HepG2 (cell line): ENCODE data around the gene BTN1A1. TPM values are rescaled to one million over a fixed set of nuclear protein-coding genes. Genes with fewer than 3 reads are reported as not detected.

Experiments used
- ATAC-seq: fragments of 200-7000 bp; cut with Tn5 transposase; 3 replicates; pipeline ENCODE4 v1.9.1; 2020; ENCODE audit warnings: mild to moderate bottlenecking, moderate library complexity
- BruUV-seq: library from RNA; stranded (reverse); fragments of 400-500 nt; replicated peaks from 2 replicates; lab custom pipeline; 2021; lab: Mats Ljungman, UMichigan
- CTCF ChIA-PET: fragments of 300-600 bp; formaldehyde crosslinking; extraction: SDS; loops from one replicate; lab custom pipeline; 2021; ENCODE audit warnings: low total read pairs, inconsistent platforms, low intra/inter-chr PET ratio; lab: Yijun Ruan, JAX
- POLR2A ChIA-PET: fragments of 350-600 bp; sonication (Branson Sonifier 250); formaldehyde crosslinking; loops from one replicate; lab custom pipeline; 2020; ENCODE audit warnings: antibody characterized with exemption, inconsistent platforms; lab: Yijun Ruan, JAX
- DNase-seq: peaks from one replicate; pipeline ENCODE4 v3.0.0-alpha.2; 2015; ENCODE audit warnings: low spot score
- FAIRE-seq: peaks from 3 replicates; lab custom pipeline; 2011; peaks lifted over from hg19 to GRCh38; lab: Jason Lieb, UNC
- H2AFZ ChIP-seq: one replicate; pipeline ENCODE4 v1.6.1; 2011; ENCODE audit warnings: low read length, inconsistent platforms
- H3K27ac ChIP-seq: fragments of 300-600 bp; 3 replicates; pipeline ENCODE4 v1.8.0; 2011; ENCODE audit warnings: mixed run types, mild to moderate bottlenecking, mixed read lengths, low read length, inconsistent platforms; ENCODE audit not compliant: insufficient read depth; ENCODE audit errors: extremely low read length
- H3K27me3 ChIP-seq, 2 experiments: fragments of 200-600 bp in 1 of 2; 2 replicates in 1 of 2; 3 replicates in 1 of 2; pipeline versions ENCODE4 v1.6.0 to v1.8.0; 2011; ENCODE audit warnings: low read length in 2 of 2, mild to moderate bottlenecking in 2 of 2, moderate library complexity in 2 of 2, inconsistent platforms in 1 of 2; ENCODE audit not compliant: insufficient read depth in 2 of 2, control insufficient read depth in 1 of 2
- H3K36me3 ChIP-seq, 2 experiments: fragments of 200-600 bp in 1 of 2; replicated peaks in 1 of 2; 2 replicates in 1 of 2; 3 replicates in 1 of 2; pipeline versions ENCODE4 v1.5.1 to v1.8.0; 2011; ENCODE audit warnings: low read length in 2 of 2, inconsistent platforms in 1 of 2; ENCODE audit not compliant: insufficient read depth in 2 of 2, control insufficient read depth in 1 of 2
- H3K4me1 ChIP-seq: 2 replicates; pipeline ENCODE4 v1.5.1; 2012; ENCODE audit warnings: low read length, inconsistent platforms; ENCODE audit not compliant: insufficient read depth
- H3K4me2 ChIP-seq: 2 replicates; pipeline ENCODE4 v1.6.0; 2011; ENCODE audit warnings: low read depth, low read length, inconsistent platforms
- H3K4me3 ChIP-seq, 3 experiments: fragments of 200-600 bp in 1 of 3; sonication (generic), shearing (Covaris generic) in 1 of 3; replicated peaks in 1 of 3; 2 replicates each; pipeline ENCODE4 v1.5.1; 2011 to 2016; ENCODE audit warnings: low read length in 3 of 3, inconsistent platforms in 2 of 3, low read depth in 2 of 3, mild to moderate bottlenecking in 2 of 3, control low read depth in 1 of 3, mixed read lengths in 1 of 3; ENCODE audit not compliant: insufficient read depth in 1 of 3
- H3K79me2 ChIP-seq: one replicate; pipeline ENCODE4 v1.6.1; 2011; ENCODE audit warnings: low read length, inconsistent platforms; ENCODE audit not compliant: insufficient read depth
- H3K9ac ChIP-seq: 2 replicates; pipeline ENCODE4 v1.6.0; 2011; ENCODE audit warnings: mild to moderate bottlenecking, low read depth, low read length, inconsistent platforms; ENCODE audit not compliant: insufficient read depth
- H3K9me3 ChIP-seq: 2 replicates; pipeline ENCODE4 v1.5.1; 2012; ENCODE audit warnings: mild to moderate bottlenecking, low read length
- H4K20me1 ChIP-seq: 2 replicates; pipeline ENCODE4 v1.6.0; 2011; ENCODE audit warnings: inconsistent platforms, mild to moderate bottlenecking, low read length, moderate library complexity; ENCODE audit not compliant: insufficient read depth
- CEBPG ChIP-seq: IDR thresholded peaks from 2 replicates; pipeline ENCODE4 v1.6.1; 2016
- FOXA3 ChIP-seq: IDR thresholded peaks from 2 replicates; pipeline ENCODE4 v1.6.1; 2016; ENCODE audit warnings: missing genetic modification reagents, missing compliant biosample characterization
- FOXP1 ChIP-seq, 2 experiments: fragments of 450-650 bp in 1 of 2; IDR thresholded peaks; 2 replicates each; pipeline ENCODE4 v1.6.1; 2017 to 2018; ENCODE audit warnings: antibody characterized with exemption in 1 of 2
- GATAD2A ChIP-seq: IDR thresholded peaks from 2 replicates; pipeline ENCODE4 v1.6.1; 2016
- HOXA3 ChIP-seq: sonication (generic); formaldehyde crosslinking; IDR thresholded peaks from 2 replicates; pipeline ENCODE4 v1.5.0; 2020; ENCODE audit warnings: missing genetic modification reagents
- LCORL ChIP-seq, 2 experiments: fragments of 450-650 bp in 1 of 2; sonication (generic) in 1 of 2; formaldehyde crosslinking in 1 of 2; IDR thresholded peaks; 2 replicates each; pipeline versions ENCODE4 v1.5.0 to v1.6.1; 2017 to 2020; ENCODE audit warnings: antibody characterized with exemption in 1 of 2, missing genetic modification reagents in 1 of 2
- PRDM4 ChIP-seq: sonication (generic); formaldehyde crosslinking; IDR thresholded peaks from 2 replicates; pipeline ENCODE4 v1.9.0; 2021; ENCODE audit warnings: missing genetic modification reagents, borderline replicate concordance
- ZMYM3 ChIP-seq: sonication (generic); formaldehyde crosslinking; IDR thresholded peaks from 2 replicates; pipeline ENCODE4 v1.5.1; 2020; ENCODE audit warnings: mild to moderate bottlenecking, missing genetic modification reagents
- ZNF280D ChIP-seq: sonication (generic); formaldehyde crosslinking; IDR thresholded peaks from 2 replicates; pipeline ENCODE4 v1.5.1; 2020; ENCODE audit warnings: mild to moderate bottlenecking, missing genetic modification reagents
- ZSCAN22 ChIP-seq: sonication (generic); formaldehyde crosslinking; IDR thresholded peaks from 2 replicates; pipeline ENCODE4 v1.4.0; 2020; ENCODE audit warnings: mild to moderate bottlenecking, missing genetic modification reagents
- WGBS: methylation state at CpG from one replicate; pipeline ENCODE4 v1.1.6; 2017; ENCODE audit warnings: low lambda C conversion rate; 5-methylcytosine and 5-hydroxymethylcytosine counted together
- in situ Hi-C: cut with HindIII; loops from 2 replicates; pipeline ENCODE4 v1.10.0; 2017; ENCODE audit warnings: low pct_unique_long_range_greater_than_20kb; ENCODE audit not compliant: extremely low pct_ligation_motif_present
- intact Hi-C: fragments of 100-400 bp; cut with micrococcal nuclease; formaldehyde crosslinking; loops from one replicate; pipeline ENCODE4 v1.10.0; 2022; ENCODE audit not compliant: unreplicated experiment
- polyA plus RNA-seq, 8 experiments: library from polyadenylated mRNA; depleted of rRNA in 3 of 8; stranded (reverse) in 7 of 8; unstranded in 1 of 8; fragments of >200 nt; fragmentation: Illumina TruSeq in 4 of 8; extraction: Trizol in 4 of 8; gene quantifications; 2 replicates each; pipeline versions ENCODE4 v1.2.1 to v1.2.3, GENCODE V29; 2011 to 2016; ENCODE audit warnings: low read depth in 4 of 8, missing spikeins in 1 of 8, mixed read lengths in 1 of 8; ENCODE audit not compliant: insufficient read depth in 1 of 8
- total RNA-seq, 5 experiments: library from RNA; depleted of rRNA; stranded (reverse); fragments of >200 nt; fragmentation: Illumina TruSeq; extraction: Trizol; gene quantifications; 2 replicates each; pipeline ENCODE4 v1.2.3, GENCODE V29; 2016; ENCODE audit warnings: low read depth in 1 of 5
- TF ChIP-seq, protein P1 (sequence below): sonication (generic); formaldehyde crosslinking; IDR thresholded peaks from 2 replicates; pipeline ENCODE4 v1.4.0; 2020; ENCODE audit warnings: missing genetic modification reagents
- TF ChIP-seq, protein P2 (sequence below): sonication (generic); formaldehyde crosslinking; IDR thresholded peaks from 2 replicates; pipeline ENCODE4 v1.4.0; 2020; ENCODE audit warnings: missing genetic modification reagents

Gene BTN1A1
- total and polyA plus RNA-seq, 2 of the 13 experiments (the other 11 are each of a cell fraction or from before 2014, with no cell fraction given), result 0.04 TPM; not detected in 1

DNA sequence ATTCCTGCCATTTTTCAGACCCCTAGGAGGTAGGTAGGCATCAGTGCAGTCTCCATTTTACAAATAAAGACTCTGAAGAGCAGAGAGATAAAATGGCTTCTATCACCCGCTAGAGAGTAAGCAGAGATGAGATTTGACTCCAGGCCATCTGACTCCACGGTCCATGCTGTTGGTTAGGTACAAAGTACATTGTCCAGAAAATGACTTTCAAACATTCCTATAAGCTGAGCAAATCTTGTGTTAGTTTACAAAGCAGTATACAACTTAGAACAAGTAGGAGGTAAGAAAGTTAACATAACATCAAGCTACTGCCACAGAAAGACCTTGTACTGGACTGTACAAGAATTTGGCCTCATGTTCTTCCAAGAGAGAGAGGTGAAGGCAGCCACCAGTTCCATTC, 14.9 kb downstream of the BTN1A1 start (continued):
- TF ChIP-seq, protein P1, sequence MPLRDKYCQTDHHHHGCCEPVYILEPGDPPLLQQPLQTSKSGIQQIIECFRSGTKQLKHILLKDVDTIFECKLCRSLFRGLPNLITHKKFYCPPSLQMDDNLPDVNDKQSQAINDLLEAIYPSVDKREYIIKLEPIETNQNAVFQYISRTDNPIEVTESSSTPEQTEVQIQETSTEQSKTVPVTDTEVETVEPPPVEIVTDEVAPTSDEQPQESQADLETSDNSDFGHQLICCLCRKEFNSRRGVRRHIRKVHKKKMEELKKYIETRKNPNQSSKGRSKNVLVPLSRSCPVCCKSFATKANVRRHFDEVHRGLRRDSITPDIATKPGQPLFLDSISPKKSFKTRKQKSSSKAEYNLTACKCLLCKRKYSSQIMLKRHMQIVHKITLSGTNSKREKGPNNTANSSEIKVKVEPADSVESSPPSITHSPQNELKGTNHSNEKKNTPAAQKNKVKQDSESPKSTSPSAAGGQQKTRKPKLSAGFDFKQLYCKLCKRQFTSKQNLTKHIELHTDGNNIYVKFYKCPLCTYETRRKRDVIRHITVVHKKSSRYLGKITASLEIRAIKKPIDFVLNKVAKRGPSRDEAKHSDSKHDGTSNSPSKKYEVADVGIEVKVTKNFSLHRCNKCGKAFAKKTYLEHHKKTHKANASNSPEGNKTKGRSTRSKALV (CRISPR knock-in tag), result 0 out of 2 replicates have a peak, but pooled peaks have one; percentile 42

DNA sequence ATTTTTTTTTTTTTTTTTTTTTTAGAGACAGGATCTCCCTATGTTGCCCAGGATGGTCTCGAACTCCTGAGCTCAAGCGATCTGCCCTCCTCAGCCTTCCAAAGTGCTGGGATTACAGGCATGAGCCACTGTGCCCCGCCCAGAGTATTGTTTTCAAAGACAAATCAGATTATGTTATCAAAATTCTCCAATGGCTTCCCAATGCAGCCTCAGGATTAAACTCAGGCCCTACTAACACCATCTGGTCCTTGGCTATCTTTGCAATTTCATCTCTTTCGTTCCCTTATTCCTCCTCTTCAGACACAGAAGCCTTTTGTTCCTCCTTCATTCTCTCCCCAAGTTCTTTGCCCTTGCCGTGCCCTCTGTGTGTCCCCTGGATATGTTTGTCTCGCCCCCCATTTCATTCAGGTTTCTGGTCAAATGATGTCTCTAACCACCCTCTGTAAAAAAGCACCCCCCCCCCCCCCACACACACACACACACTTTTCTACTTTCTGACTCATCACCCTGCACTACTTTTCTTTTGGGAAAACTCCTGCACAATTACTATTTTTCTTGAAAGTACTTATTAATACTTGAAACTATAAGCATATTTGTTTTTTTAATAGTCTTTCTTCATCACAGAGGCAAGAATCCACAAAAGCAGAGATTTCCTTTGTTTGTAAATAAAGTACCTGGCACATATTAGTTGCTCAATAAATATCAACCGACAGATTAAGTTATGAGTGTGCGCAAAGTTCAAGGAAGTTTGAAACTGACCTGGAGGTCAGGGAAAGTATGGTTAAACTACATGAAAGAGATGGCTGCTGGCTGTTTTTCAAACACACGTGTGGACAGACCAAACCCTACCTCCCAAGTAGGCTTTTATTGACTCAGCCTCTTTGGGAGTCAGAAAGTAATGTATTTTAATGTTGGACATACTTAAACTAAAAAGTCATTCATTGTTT, 16.7 kb downstream of the BTN1A1 start:
- no peaks in the 10 kb centered on the region for H3K27me3 ChIP-seq
- no peaks in the 10 kb centered on the region for H3K36me3 ChIP-seq
- no peak overlapping the region for H3K9ac ChIP-seq
- no TSS peak for BruUV-seq
- no peaks in the 10 kb centered on the region for H3K79me2 ChIP-seq
- peak; percentile 64 for FAIRE-seq
- H3K27ac ChIP-seq, result peak overlapping the region; percentile 20
- peaks cover 51% of the 10 kb centered on the region for H3K4me1 ChIP-seq
- DNase-seq, result peak; percentile 86
- ChIA-PET POLR2A (interaction anchor here (0.7 to 3.2 kb wide), 4 partner anchors 22 to 1321 kb away, joined by 3 to 19 read pairs (median 4); partner anchors contain the start of gene HMGN4), CTCF (no interaction called here)
- no peaks in the 10 kb centered on the region for H4K20me1 ChIP-seq
- in situ Hi-C loops (no loop called here), intact Hi-C loops (no loop called here)
- 53% methylated on average over 9 of the region's 9 CpGs for WGBS
- no peaks in the 10 kb centered on the region for H3K9me3 ChIP-seq
- H2AFZ ChIP-seq, result no peak overlapping the region
- H3K4me2 ChIP-seq, result no peak overlapping the region
- H3K4me3 ChIP-seq, result no peak overlapping the region
- no peak for ATAC-seq
- TF ChIP-seq ZNF280D (peak; percentile 65; the same call in 1 of the 2 replicates), LCORL (IDR thresholded peaks at IDR 0.05) (no peak), LCORL (CRISPR knock-in tag; IDR thresholded peaks at IDR 0.05) (0 out of 2 replicates have a peak, but pooled peaks have one; percentile 6), FOXA3 (peak; percentile 65), PRDM4 (CRISPR knock-in tag) (no peak), CEBPG (CRISPR knock-in tag) (peak; percentile 74), ZMYM3 (peak; percentile 77; the same call in 1 of the 2 replicates), FOXP1 (IDR thresholded peaks at IDR 0.05) (no peak), FOXP1 (CRISPR knock-in tag; IDR thresholded peaks at IDR 0.05) (peak; percentile 56), HOXA3 (peak; percentile 50), GATAD2A (peak; percentile 78), ZSCAN22 (no peak)
- TF ChIP-seq, protein P2, sequence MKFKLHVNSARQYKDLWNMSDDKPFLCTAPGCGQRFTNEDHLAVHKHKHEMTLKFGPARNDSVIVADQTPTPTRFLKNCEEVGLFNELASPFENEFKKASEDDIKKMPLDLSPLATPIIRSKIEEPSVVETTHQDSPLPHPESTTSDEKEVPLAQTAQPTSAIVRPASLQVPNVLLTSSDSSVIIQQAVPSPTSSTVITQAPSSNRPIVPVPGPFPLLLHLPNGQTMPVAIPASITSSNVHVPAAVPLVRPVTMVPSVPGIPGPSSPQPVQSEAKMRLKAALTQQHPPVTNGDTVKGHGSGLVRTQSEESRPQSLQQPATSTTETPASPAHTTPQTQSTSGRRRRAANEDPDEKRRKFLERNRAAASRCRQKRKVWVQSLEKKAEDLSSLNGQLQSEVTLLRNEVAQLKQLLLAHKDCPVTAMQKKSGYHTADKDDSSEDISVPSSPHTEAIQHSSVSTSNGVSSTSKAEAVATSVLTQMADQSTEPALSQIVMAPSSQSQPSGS (CRISPR knock-in tag), result no peak
